Astrocyte of the spinal cord (primary cell): Measurements from ENCODE around the gene INTS6.

Experiments used
- DNase-seq: peaks from one replicate; pipeline ENCODE4 v3.0.0; 2011; ENCODE audit warnings: low read depth, low spot score
- H3K4me3 ChIP-seq: 2 replicates; pipeline ENCODE4 v1.5.1; 2011; ENCODE audit warnings: low read depth, mild to moderate bottlenecking, low read length, moderate library complexity
- in situ Hi-C: cut with HindIII; loops from 2 replicates; pipeline ENCODE4 v1.10.0; 2017; ENCODE audit warnings: low sequenced_read_pairs
- TF ChIP-seq, protein P1 (sequence below): IDR thresholded peaks from 2 replicates; pipeline ENCODE4 v1.5.1; 2012; ENCODE audit warnings: low read depth, mild to moderate bottlenecking, low read length, inconsistent platforms

The INTS6 gene

GRCh38 chr13:51397262-51397941, 55.4 kb downstream of the INTS6 start:
- H3K4me3 ChIP-seq: no peak overlapping the region
- TF ChIP-seq, protein P1, sequence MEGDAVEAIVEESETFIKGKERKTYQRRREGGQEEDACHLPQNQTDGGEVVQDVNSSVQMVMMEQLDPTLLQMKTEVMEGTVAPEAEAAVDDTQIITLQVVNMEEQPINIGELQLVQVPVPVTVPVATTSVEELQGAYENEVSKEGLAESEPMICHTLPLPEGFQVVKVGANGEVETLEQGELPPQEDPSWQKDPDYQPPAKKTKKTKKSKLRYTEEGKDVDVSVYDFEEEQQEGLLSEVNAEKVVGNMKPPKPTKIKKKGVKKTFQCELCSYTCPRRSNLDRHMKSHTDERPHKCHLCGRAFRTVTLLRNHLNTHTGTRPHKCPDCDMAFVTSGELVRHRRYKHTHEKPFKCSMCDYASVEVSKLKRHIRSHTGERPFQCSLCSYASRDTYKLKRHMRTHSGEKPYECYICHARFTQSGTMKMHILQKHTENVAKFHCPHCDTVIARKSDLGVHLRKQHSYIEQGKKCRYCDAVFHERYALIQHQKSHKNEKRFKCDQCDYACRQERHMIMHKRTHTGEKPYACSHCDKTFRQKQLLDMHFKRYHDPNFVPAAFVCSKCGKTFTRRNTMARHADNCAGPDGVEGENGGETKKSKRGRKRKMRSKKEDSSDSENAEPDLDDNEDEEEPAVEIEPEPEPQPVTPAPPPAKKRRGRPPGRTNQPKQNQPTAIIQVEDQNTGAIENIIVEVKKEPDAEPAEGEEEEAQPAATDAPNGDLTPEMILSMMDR: no peak
- in situ Hi-C loops: no loop called here
- peak; percentile 61 for DNase-seq

DNA sequence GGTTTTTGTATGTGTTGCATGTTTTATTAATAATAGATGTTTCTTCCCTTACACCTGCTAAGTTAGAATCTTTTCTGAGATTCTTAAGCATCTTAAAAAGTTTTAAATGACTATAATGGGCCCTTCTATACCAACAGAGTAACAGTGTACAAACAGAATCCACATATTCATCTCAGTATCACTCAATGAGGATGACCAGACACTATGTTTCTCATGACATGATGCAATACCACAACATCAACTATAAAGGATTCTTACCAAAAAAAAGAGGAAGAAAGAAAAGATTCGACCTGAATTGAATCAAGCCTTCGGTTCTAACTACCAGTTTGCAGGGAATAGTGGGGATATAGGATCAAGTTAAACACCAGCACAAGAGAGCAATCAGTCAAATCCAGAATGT, 56.5 kb downstream of the INTS6 start:
- TF ChIP-seq, protein P1: no peak
- in situ Hi-C loops: no loop called here
- DNase-seq: peak; percentile 10
- no peak overlapping the region for H3K4me3 ChIP-seq

GRCh38 chr13:51394724-51395123, 58.1 kb downstream of the INTS6 start:
- no peak for DNase-seq
- TF ChIP-seq, protein P1: no peak
- in situ Hi-C loops: no loop called here
- no peak overlapping the region for H3K4me3 ChIP-seq

DNA sequence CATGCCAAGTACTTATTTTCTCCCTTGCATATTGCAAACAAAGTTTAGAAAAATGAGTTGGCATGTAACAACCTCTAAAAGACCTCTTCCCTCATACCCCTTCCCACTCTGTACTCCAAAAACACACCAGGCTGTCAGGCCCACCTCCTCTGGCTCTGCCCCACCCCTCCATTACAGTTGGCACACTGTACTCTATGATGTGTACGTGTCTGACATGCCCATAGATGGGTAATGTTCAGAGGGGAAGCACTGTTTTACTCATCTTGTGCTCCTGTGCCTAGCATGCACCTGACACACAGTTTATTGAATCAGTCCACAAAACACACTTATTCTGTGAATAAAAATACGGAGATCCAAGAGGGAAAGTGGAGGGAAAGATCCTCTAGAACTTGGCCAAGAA, 67.7 kb downstream of the INTS6 start:
- TF ChIP-seq, protein P1: no peak
- in situ Hi-C loops: no loop called here
- no peak for DNase-seq
- no peak overlapping the region for H3K4me3 ChIP-seq

- in situ Hi-C loops: no loop called here
- TF ChIP-seq, protein P1: no peak
These were observed 72.6 kb downstream of the INTS6 start for GRCh38 chr13:51380269-51380668.

GRCh38 chr13:51373451-51373850, 79.4 kb downstream of the INTS6 start:
- no peak overlapping the region for H3K4me3 ChIP-seq
- in situ Hi-C loops: no loop called here
- TF ChIP-seq, protein P1: no peak
- DNase-seq: no peak

More at GRCh38 chr13:51380269-51380668, 72.6 kb downstream of the INTS6 start:
- DNase-seq: peak; percentile 47
- H3K4me3 ChIP-seq: no peak overlapping the region
